IMR-90 (cell line): ENCODE results near the gene UQCC5. TPM values are rescaled to one million over a fixed set of nuclear protein-coding genes. Genes with fewer than 3 reads are reported as not detected.

Experiments
- ATAC-seq: fragments of 200-7000 bp; cut with Tn5 transposase; 2 replicates; pipeline ENCODE4 v1.9.1; 2020; ENCODE audit warnings: low read depth, mild to moderate bottlenecking, moderate library complexity
- BruUV-seq: library from RNA; stranded (reverse); fragments of 400-500 nt; replicated peaks from 2 replicates; lab custom pipeline; 2021; lab: Mats Ljungman, UMichigan
- CTCF ChIA-PET: fragments of 300-600 bp; formaldehyde crosslinking; extraction: SDS; loops from one replicate; lab custom pipeline; 2021; ENCODE audit warnings: antibody characterized with exemption; lab: Yijun Ruan, JAX
- POLR2A ChIA-PET: fragments of 300-600 bp; sonication (Branson Sonifier 250); formaldehyde crosslinking; loops from one replicate; lab custom pipeline; 2022; ENCODE audit warnings: antibody characterized with exemption; ENCODE audit not compliant: unreplicated experiment; lab: Charles Lee
- DNase-seq: peaks from one replicate; pipeline ENCODE4 v3.0.0; 2013
- H2AFZ ChIP-seq: replicated peaks from 2 replicates; pipeline ENCODE3; 2013; ENCODE audit warnings: low read length, mild to moderate bottlenecking; ENCODE audit not compliant: poor library complexity
- H2AK5ac ChIP-seq: 2 replicates; pipeline ENCODE4 v1.6.1; 2013; ENCODE audit warnings: low read depth, low read length, inconsistent platforms
- H2AK9ac ChIP-seq: replicated peaks from 2 replicates; pipeline ENCODE3; 2013; ENCODE audit warnings: mild to moderate bottlenecking, low read depth, low read length, moderate library complexity; ENCODE audit not compliant: poor library complexity
- H2BK120ac ChIP-seq: 2 replicates; pipeline ENCODE4 v1.6.1; 2013; ENCODE audit warnings: low read depth, low read length, inconsistent platforms
- H2BK15ac ChIP-seq: 3 replicates; pipeline ENCODE4 v1.6.1; 2013; ENCODE audit warnings: low read depth, low read length, inconsistent platforms
- H2BK20ac ChIP-seq: 2 replicates; pipeline ENCODE4 v1.6.1; 2013; ENCODE audit warnings: low read depth, mild to moderate bottlenecking, inconsistent platforms, low read length, moderate library complexity
- H2BK5ac ChIP-seq: 2 replicates; pipeline ENCODE4 v1.6.1; 2013; ENCODE audit warnings: mild to moderate bottlenecking, low read depth, low read length, inconsistent platforms; ENCODE audit not compliant: poor library complexity, severe bottlenecking
- H3K14ac ChIP-seq: replicated peaks from 2 replicates; pipeline ENCODE4 v1.6.1; 2013; ENCODE audit warnings: low read depth, low read length, inconsistent platforms
- H3K18ac ChIP-seq: 2 replicates; pipeline ENCODE4 v1.6.1; 2013; ENCODE audit warnings: low read depth, low read length, control low read depth
- H3K23ac ChIP-seq: 2 replicates; pipeline ENCODE4 v1.6.1; 2013; ENCODE audit warnings: low read depth, low read length, inconsistent platforms
- H3K27ac ChIP-seq: 2 replicates; pipeline ENCODE4 v1.5.1; 2013; ENCODE audit warnings: mild to moderate bottlenecking, control low read depth, low read length; ENCODE audit not compliant: insufficient read depth
- H3K27me3 ChIP-seq: 2 replicates; pipeline ENCODE4 v1.6.1; 2013; ENCODE audit warnings: low read length; ENCODE audit not compliant: control insufficient read depth, insufficient read depth
- H3K36me3 ChIP-seq: 2 replicates; pipeline ENCODE4 v1.6.1; 2013; ENCODE audit warnings: low read length, mixed read lengths; ENCODE audit not compliant: control insufficient read depth, insufficient read depth
- H3K4ac ChIP-seq: 2 replicates; pipeline ENCODE4 v1.6.1; 2013; ENCODE audit warnings: low read depth, low read length, inconsistent platforms
- H3K4me1 ChIP-seq: 2 replicates; pipeline ENCODE4 v1.6.1; 2013; ENCODE audit warnings: low read length, mixed read lengths; ENCODE audit not compliant: control insufficient read depth, insufficient read depth
- H3K4me2 ChIP-seq: 2 replicates; pipeline ENCODE4 v1.6.1; 2013; ENCODE audit warnings: low read depth, mild to moderate bottlenecking, control low read depth, low read length, moderate library complexity
- H3K4me3 ChIP-seq: 2 replicates; pipeline ENCODE4 v1.5.1; 2013; ENCODE audit warnings: low read depth, mild to moderate bottlenecking, control low read depth, low read length, moderate library complexity; ENCODE audit not compliant: insufficient read depth
- H3K56ac ChIP-seq: 2 replicates; pipeline ENCODE4 v1.6.1; 2013; ENCODE audit warnings: low read length, inconsistent platforms; ENCODE audit not compliant: insufficient read depth; ENCODE audit errors: extremely low read depth
- H3K79me1 ChIP-seq, 2 experiments: 2 replicates each; pipeline ENCODE4 v1.6.1; 2013; ENCODE audit warnings: low read length in 2 of 2, inconsistent platforms in 1 of 2, low read depth in 1 of 2
- H3K9ac ChIP-seq: 2 replicates; pipeline ENCODE4 v1.6.1; 2013; ENCODE audit warnings: low read depth, low read length, control low read depth
- H3K9me1 ChIP-seq: 2 replicates; pipeline ENCODE4 v1.6.1; 2013; ENCODE audit warnings: low read length, inconsistent platforms; ENCODE audit not compliant: insufficient read depth
- H3K9me3 ChIP-seq: 2 replicates; pipeline ENCODE4 v1.6.1; 2013; ENCODE audit warnings: low read length; ENCODE audit not compliant: control insufficient read depth, insufficient read depth
- H4K20me1 ChIP-seq: 2 replicates; pipeline ENCODE4 v1.6.1; 2013; ENCODE audit warnings: low read length, inconsistent platforms; ENCODE audit not compliant: insufficient read depth
- H4K5ac ChIP-seq: 2 replicates; pipeline ENCODE4 v1.6.1; 2013; ENCODE audit warnings: mild to moderate bottlenecking, low read depth, low read length, control low read depth
- H4K8ac ChIP-seq, 2 experiments: 2 replicates each; pipeline ENCODE4 v1.6.1; 2013; ENCODE audit warnings: low read depth in 2 of 2, low read length in 2 of 2, control low read depth in 1 of 2, inconsistent platforms in 1 of 2
- H4K91ac ChIP-seq: 2 replicates; pipeline ENCODE4 v1.6.1; 2013; ENCODE audit warnings: low read depth, low read length, inconsistent platforms; ENCODE audit not compliant: insufficient read depth
- BHLHE40 ChIP-seq: fragments of 150-350 bp; IDR thresholded peaks from 2 replicates; pipeline ENCODE4 v1.6.1; 2016; ENCODE audit warnings: mild to moderate bottlenecking, low read depth, low read length
- CEBPB ChIP-seq: IDR thresholded peaks from 2 replicates; pipeline ENCODE4 v1.6.1; 2012; ENCODE audit warnings: low read depth, low read length, improper control_type of control experiment
- CHD1 ChIP-seq: IDR thresholded peaks from 2 replicates; pipeline ENCODE4 v1.6.1; 2012; ENCODE audit warnings: low read depth, low read length, improper control_type of control experiment
- CTCF ChIP-seq: conservative IDR thresholded peaks from 2 replicates; pipeline ENCODE4 v1.5.1; 2012; ENCODE audit warnings: mild to moderate bottlenecking, low read depth, low read length, improper control_type of control experiment
- FOS ChIP-seq: fragments of 150-350 bp; IDR thresholded peaks from 2 replicates; pipeline ENCODE4 v1.6.1; 2016; ENCODE audit warnings: low read depth, low read length
- MAFK ChIP-seq: IDR thresholded peaks from 2 replicates; pipeline ENCODE4 v1.6.1; 2012; ENCODE audit warnings: low read depth, low read length, improper control_type of control experiment
- MAZ ChIP-seq: IDR thresholded peaks from 2 replicates; pipeline ENCODE4 v1.6.1; 2012; ENCODE audit warnings: low read depth, mild to moderate bottlenecking, low read length, improper control_type of control experiment, moderate library complexity, borderline replicate concordance
- MXI1 ChIP-seq: IDR thresholded peaks from 2 replicates; pipeline ENCODE4 v1.6.1; 2012; ENCODE audit warnings: low read depth, mild to moderate bottlenecking, low read length, moderate library complexity, borderline replicate concordance
- NFE2L2 ChIP-seq: fragments of 150-350 bp; IDR thresholded peaks from 2 replicates; pipeline ENCODE4 v1.6.1; 2016; ENCODE audit warnings: low read depth, mild to moderate bottlenecking, low read length
- POLR2A ChIP-seq: IDR thresholded peaks from 2 replicates; pipeline ENCODE4 v1.6.1; 2012; ENCODE audit warnings: mild to moderate bottlenecking, low read depth, low read length
- RAD21 ChIP-seq: IDR thresholded peaks from 2 replicates; pipeline ENCODE4 v1.6.1; 2012; ENCODE audit warnings: low read length, improper control_type of control experiment
- RCOR1 ChIP-seq: IDR thresholded peaks from 2 replicates; pipeline ENCODE4 v1.6.1; 2012; ENCODE audit warnings: mild to moderate bottlenecking, low read length, improper control_type of control experiment; ENCODE audit not compliant: insufficient replicate concordance
- RFX5 ChIP-seq: IDR thresholded peaks from 2 replicates; pipeline ENCODE4 v1.8.0; 2012; ENCODE audit warnings: low read depth, mild to moderate bottlenecking, low read length, moderate library complexity
- SMC3 ChIP-seq: fragments of 150-350 bp; IDR thresholded peaks from 2 replicates; pipeline ENCODE4 v1.6.1; 2016; ENCODE audit warnings: low read depth, mild to moderate bottlenecking, antibody characterized with exemption, low read length, moderate library complexity
- WGBS, 2 experiments: methylation state at CpG; one replicate each; pipeline versions ENCODE4 v1.1.5 to v1.1.7; 2013; ENCODE audit warnings: missing lambda C conversion rate in 2 of 2; ENCODE audit not compliant: insufficient read length in 1 of 2; ENCODE audit errors: extremely low coverage in 2 of 2; 5-methylcytosine and 5-hydroxymethylcytosine counted together
- dilution Hi-C: fragments of 300-500 bp; cut with HindIII; formaldehyde crosslinking; loops from one replicate; pipeline ENCODE4 v1.14.3; 2018; ENCODE audit warnings: low sequenced_read_pairs; ENCODE audit not compliant: unreplicated experiment
- in situ Hi-C: fragments of 300-500 bp; cut with MboI; formaldehyde crosslinking; loops from 3 replicates; pipeline ENCODE4 v1.14.3; 2019; ENCODE audit warnings: low sequenced_read_pairs, inconsistent platforms, mixed read lengths
- intact Hi-C: fragments of 100-400 bp; cut with micrococcal nuclease; formaldehyde crosslinking; loops from 2 replicates; pipeline ENCODE4 v1.10.0; 2022
- polyA plus RNA-seq, 3 experiments: library from polyadenylated mRNA; depleted of rRNA; stranded (reverse); fragments of >200 nt; gene quantifications; 2 replicates each; pipeline ENCODE4 v1.2.3, GENCODE V29; 2012; ENCODE audit warnings: low replicate concordance in 1 of 3
- total RNA-seq: library from RNA; depleted of rRNA; stranded (reverse); fragments of >200 nt; gene quantifications from 2 replicates; pipeline ENCODE4 v1.2.3, GENCODE V29; 2012
- TF ChIP-seq, protein P1 (sequence below): fragments of 150-350 bp; IDR thresholded peaks from 2 replicates; pipeline ENCODE4 v1.6.1; 2016; ENCODE audit warnings: low read depth, mild to moderate bottlenecking, low read length, moderate library complexity, borderline replicate concordance
- TF ChIP-seq, protein P2 (sequence below): fragments of 150-350 bp; IDR thresholded peaks from 2 replicates; pipeline ENCODE4 v1.6.1; 2017; ENCODE audit warnings: mild to moderate bottlenecking, antibody characterized with exemption, low read length, low read depth

The UQCC5 gene
- total and polyA plus RNA-seq, 2 of the 4 experiments (the other 2 are of a cell fraction), result 1.1 to 16.9 TPM

GRCh38 chr3:52518723-52519444, 17.5 kb upstream of the UQCC5 start:
- ChIA-PET CTCF (no interaction called here), POLR2A (no interaction called here)
- DNase-seq, result no peak
- TF ChIP-seq CHD1, result no peak
- TF ChIP-seq MAZ, result no peak
- TF ChIP-seq MXI1, result no peak
- no peak for TF ChIP-seq NFE2L2
- no peak for TF ChIP-seq CTCF
- TF ChIP-seq FOS, result no peak
- TF ChIP-seq RFX5, result no peak
- no peak for TF ChIP-seq RCOR1
- no peak for TF ChIP-seq POLR2A
- no peak for TF ChIP-seq BHLHE40
- TF ChIP-seq, protein P1, sequence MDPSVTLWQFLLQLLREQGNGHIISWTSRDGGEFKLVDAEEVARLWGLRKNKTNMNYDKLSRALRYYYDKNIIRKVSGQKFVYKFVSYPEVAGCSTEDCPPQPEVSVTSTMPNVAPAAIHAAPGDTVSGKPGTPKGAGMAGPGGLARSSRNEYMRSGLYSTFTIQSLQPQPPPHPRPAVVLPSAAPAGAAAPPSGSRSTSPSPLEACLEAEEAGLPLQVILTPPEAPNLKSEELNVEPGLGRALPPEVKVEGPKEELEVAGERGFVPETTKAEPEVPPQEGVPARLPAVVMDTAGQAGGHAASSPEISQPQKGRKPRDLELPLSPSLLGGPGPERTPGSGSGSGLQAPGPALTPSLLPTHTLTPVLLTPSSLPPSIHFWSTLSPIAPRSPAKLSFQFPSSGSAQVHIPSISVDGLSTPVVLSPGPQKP, result no peak
- no peak for TF ChIP-seq SMC3
- TF ChIP-seq, protein P2, sequence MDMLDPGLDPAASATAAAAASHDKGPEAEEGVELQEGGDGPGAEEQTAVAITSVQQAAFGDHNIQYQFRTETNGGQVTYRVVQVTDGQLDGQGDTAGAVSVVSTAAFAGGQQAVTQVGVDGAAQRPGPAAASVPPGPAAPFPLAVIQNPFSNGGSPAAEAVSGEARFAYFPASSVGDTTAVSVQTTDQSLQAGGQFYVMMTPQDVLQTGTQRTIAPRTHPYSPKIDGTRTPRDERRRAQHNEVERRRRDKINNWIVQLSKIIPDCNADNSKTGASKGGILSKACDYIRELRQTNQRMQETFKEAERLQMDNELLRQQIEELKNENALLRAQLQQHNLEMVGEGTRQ, result no peak
- no peak for TF ChIP-seq MAFK
- no peak for TF ChIP-seq CEBPB
- TF ChIP-seq RAD21, result no peak
- Histone ChIP-seq H3K79me1 (no peaks in the 10 kb centered on the region), H4K91ac (no peak overlapping the region), H4K20me1 (no peaks in the 10 kb centered on the region), H2AFZ (peak overlapping the region; percentile 83), H2BK120ac (no peak overlapping the region), H3K36me3 (peaks cover 9% of the 10 kb centered on the region), H2AK9ac (no peak overlapping the region), H3K18ac (no peak overlapping the region), H2BK5ac (no peak overlapping the region), H2AK5ac (no peak overlapping the region), H2BK20ac (no peak overlapping the region), H2BK15ac (no peak overlapping the region), H3K56ac (no peak overlapping the region), H3K9ac (no peak overlapping the region), H3K9me1 (peaks cover 6% of the 10 kb centered on the region; the same call in 1 of the 2 replicates), H4K8ac (no peak overlapping the region), H3K4me1 (peaks cover 1% of the 10 kb centered on the region; the same call in 1 of the 2 replicates), H3K4me3 (peak overlapping the region; percentile 17; the same call in 1 of the 2 replicates), H3K27me3 (peaks cover 17% of the 10 kb centered on the region), H4K5ac (no peak overlapping the region), H3K4ac (no peak overlapping the region), H3K23ac (no peak overlapping the region), H3K27ac (no peak overlapping the region), H3K9me3 (no peaks in the 10 kb centered on the region), H3K4me2 (no peak overlapping the region), H3K14ac (no peak overlapping the region)
- no TSS peak for BruUV-seq
- WGBS, 2 experiments, result 18% methylated on average over 17 of the region's 50 CpGs; no CpG with 5 or more reads in 1 of the 2 experiments
- intact Hi-C loops (no loop called here), in situ Hi-C loops (no loop called here), dilution Hi-C loops (no loop called here)
- ATAC-seq, result peak; percentile 58
